ENCODE data around the gene DCAF16. TPM values are rescaled to one million over a fixed set of nuclear protein-coding genes. Genes with fewer than 3 reads are reported as not detected.

Gene DCAF16
- polyA plus RNA-seq, 3 donors, result 4.1 to 14.5 (median 4.6) TPM

DNA sequence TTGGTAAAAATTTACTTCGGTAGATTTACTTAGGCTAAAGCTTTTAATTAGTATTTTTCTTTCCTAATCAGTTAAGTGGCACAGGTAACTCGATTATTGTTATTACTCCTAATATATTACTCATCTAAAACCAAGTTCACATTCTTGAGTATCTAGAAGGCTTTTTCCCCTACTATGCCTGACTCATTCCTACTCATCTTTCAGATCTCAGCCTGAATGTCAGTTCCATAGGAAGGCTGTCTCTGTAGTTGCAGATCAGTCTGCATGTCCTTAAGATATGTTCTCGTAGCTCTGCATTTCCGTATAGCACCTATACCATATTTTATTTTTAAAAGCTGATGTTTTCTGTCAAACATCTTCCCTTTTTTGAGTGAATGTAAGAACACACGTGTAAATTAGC, 23.2 kb downstream of the DCAF16 start:
- H4K20me1 ChIP-seq (ENCODE audit: insufficient read depth, low read length), result no peaks in the 10 kb centered on the region
- TF ChIP-seq, protein P1, sequence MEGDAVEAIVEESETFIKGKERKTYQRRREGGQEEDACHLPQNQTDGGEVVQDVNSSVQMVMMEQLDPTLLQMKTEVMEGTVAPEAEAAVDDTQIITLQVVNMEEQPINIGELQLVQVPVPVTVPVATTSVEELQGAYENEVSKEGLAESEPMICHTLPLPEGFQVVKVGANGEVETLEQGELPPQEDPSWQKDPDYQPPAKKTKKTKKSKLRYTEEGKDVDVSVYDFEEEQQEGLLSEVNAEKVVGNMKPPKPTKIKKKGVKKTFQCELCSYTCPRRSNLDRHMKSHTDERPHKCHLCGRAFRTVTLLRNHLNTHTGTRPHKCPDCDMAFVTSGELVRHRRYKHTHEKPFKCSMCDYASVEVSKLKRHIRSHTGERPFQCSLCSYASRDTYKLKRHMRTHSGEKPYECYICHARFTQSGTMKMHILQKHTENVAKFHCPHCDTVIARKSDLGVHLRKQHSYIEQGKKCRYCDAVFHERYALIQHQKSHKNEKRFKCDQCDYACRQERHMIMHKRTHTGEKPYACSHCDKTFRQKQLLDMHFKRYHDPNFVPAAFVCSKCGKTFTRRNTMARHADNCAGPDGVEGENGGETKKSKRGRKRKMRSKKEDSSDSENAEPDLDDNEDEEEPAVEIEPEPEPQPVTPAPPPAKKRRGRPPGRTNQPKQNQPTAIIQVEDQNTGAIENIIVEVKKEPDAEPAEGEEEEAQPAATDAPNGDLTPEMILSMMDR (IDR thresholded peaks at IDR 0.05), result no peak
- H2AFZ ChIP-seq (ENCODE audit: insufficient read depth, low read depth, low read length, poor library complexity, severe bottlenecking), result no peak overlapping the region
- peaks cover 15 to 16% of the 10 kb centered on the region in 2 donors for H3K36me3 Mint-ChIP-seq
- peaks cover 8 to 12% of the 10 kb centered on the region in 2 donors for H3K27me3 ChIP-seq (ENCODE audit: control insufficient read depth in 2 of 2, insufficient read depth in 2 of 2, low read length in 2 of 2)
- no peaks in the 10 kb centered on the region for H3K36me3 ChIP-seq (replicated peaks in 1 of 2; ENCODE audit: control insufficient read depth in 1 of 2, insufficient read depth in 2 of 2, low read length in 2 of 2)
- no CpG with 5 or more reads among the region's 5 CpGs for WGBS (ENCODE audit: insufficient coverage)
- H3K4me1 Mint-ChIP-seq, result no peaks in the 10 kb centered on the region
- no peak overlapping the region for H3K4me2 ChIP-seq (replicated peaks; ENCODE audit: extremely low read depth, low read length, poor library complexity, severe bottlenecking)
- no peaks in the 10 kb centered on the region for H3K4me1 ChIP-seq (ENCODE audit: control insufficient read depth in 1 of 2, insufficient read depth in 2 of 2, low read length in 2 of 2)
- H3K27me3 Mint-ChIP-seq (ENCODE audit: low read depth in 3 of 3), result peaks cover 8 to 13% (median 10%) of the 10 kb centered on the region in 3 donors
- H3K4me3 ChIP-seq (replicated peaks in 1 of 3; ENCODE audit: low read depth in 2 of 3, low read length in 3 of 3), result no peak overlapping the region
- no peak overlapping the region for H3K9ac ChIP-seq (ENCODE audit: insufficient read depth, low read length, poor library complexity, severe bottlenecking)
- no peak overlapping the region for H3K27ac ChIP-seq (ENCODE audit: low read depth in 1 of 2, low read length in 2 of 2)
- intact Hi-C loops (cut with micrococcal nuclease), result no loop called here
- H3K4me3 Mint-ChIP-seq, result no peak overlapping the region
- H3K9me3 Mint-ChIP-seq, result peaks cover 0 to 7% (median 0%) of the 10 kb centered on the region in 7 donors
- H3K79me2 ChIP-seq (ENCODE audit: insufficient read depth, low read length), result no peaks in the 10 kb centered on the region
- H3K9me3 ChIP-seq (replicated peaks in 1 of 2; ENCODE audit: control insufficient read depth in 1 of 2, insufficient read depth in 1 of 2, low read length in 2 of 2), result peaks cover 0 to 4% of the 10 kb centered on the region in 2 donors
- no peak overlapping the region for H3K27ac Mint-ChIP-seq
- DNase-seq, result no peak

DNA sequence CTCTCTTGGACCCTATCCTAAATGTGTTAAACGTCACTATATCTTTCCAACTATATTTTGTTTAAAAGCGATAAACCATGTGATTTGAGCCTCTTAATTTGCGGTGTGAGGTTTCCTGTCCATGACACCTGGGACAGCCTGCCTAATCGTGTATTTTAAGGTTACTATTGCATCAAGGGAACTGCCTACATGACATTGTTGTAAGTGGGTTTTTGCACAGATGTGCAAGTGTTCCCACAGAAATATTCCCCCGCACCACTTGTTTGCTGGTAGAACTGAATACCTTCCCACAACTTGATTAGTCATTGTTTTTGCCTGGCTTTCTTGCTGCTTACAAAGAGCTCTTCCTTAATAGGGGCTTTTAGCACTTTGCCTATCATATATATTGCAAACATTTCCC, 24.0 kb downstream of the DCAF16 start:
- H2AFZ ChIP-seq (ENCODE audit: insufficient read depth, low read depth, low read length, poor library complexity, severe bottlenecking), result no peak overlapping the region

More for the DNA sequence above, 24.0 kb downstream of the DCAF16 start:
- H4K20me1 ChIP-seq (ENCODE audit: insufficient read depth, low read length), result no peaks in the 10 kb centered on the region
- no peaks in the 10 kb centered on the region for H3K36me3 ChIP-seq (replicated peaks in 1 of 2; ENCODE audit: control insufficient read depth in 1 of 2, insufficient read depth in 2 of 2, low read length in 2 of 2)
- H3K4me1 ChIP-seq (ENCODE audit: control insufficient read depth in 1 of 2, insufficient read depth in 2 of 2, low read length in 2 of 2), result peaks cover 1 to 2% of the 10 kb centered on the region in 2 donors
- H3K27me3 Mint-ChIP-seq (ENCODE audit: low read depth in 3 of 3), result peaks cover 15 to 21% (median 18%) of the 10 kb centered on the region in 3 donors
- no peak overlapping the region for H3K4me3 ChIP-seq (replicated peaks in 1 of 3; ENCODE audit: low read depth in 2 of 3, low read length in 3 of 3)
- H3K27ac Mint-ChIP-seq, result no peak overlapping the region
- peaks cover 0 to 5% of the 10 kb centered on the region in 2 donors for H3K9me3 ChIP-seq (replicated peaks in 1 of 2; ENCODE audit: control insufficient read depth in 1 of 2, insufficient read depth in 1 of 2, low read length in 2 of 2)
- TF ChIP-seq, protein P1 (IDR thresholded peaks at IDR 0.05), result no peak
- DNase-seq, result no peak
- no peak overlapping the region for H3K9ac ChIP-seq (ENCODE audit: insufficient read depth, low read length, poor library complexity, severe bottlenecking)
- no peak overlapping the region for H3K4me2 ChIP-seq (replicated peaks; ENCODE audit: extremely low read depth, low read length, poor library complexity, severe bottlenecking)
- peaks cover 0 to 10% (median 4%) of the 10 kb centered on the region in 7 donors for H3K9me3 Mint-ChIP-seq
- H3K36me3 Mint-ChIP-seq, result peaks cover 12 to 20% of the 10 kb centered on the region in 2 donors
- no peaks in the 10 kb centered on the region for H3K79me2 ChIP-seq (ENCODE audit: insufficient read depth, low read length)
- H3K4me1 Mint-ChIP-seq, result peaks cover 6% of the 10 kb centered on the region
- WGBS (ENCODE audit: insufficient coverage), result no CpG with 5 or more reads among the region's 5 CpGs
- no peak overlapping the region for H3K27ac ChIP-seq (ENCODE audit: low read depth in 1 of 2, low read length in 2 of 2)
- no peak overlapping the region for H3K4me3 Mint-ChIP-seq
- intact Hi-C loops (cut with micrococcal nuclease), result no loop called here
- H3K27me3 ChIP-seq (ENCODE audit: control insufficient read depth in 2 of 2, insufficient read depth in 2 of 2, low read length in 2 of 2), result peaks cover 15 to 20% of the 10 kb centered on the region in 2 donors
